ENCODE results near the gene XPA.

The XPA gene

GRCh38 chr9:97647996-97648395 lies 49.1 kb downstream of the XPA start:
- TF ChIP-seq CTCF (IDR thresholded peaks at IDR 0.05; ENCODE audit: insufficient read depth, low read length, missing control alignments): no peak
- no peak for DNase-seq (ENCODE audit: low read depth, low spot score)
- CTCF ChIA-PET: interaction anchor here (1.0 to 1.2 kb wide), 3 partner anchors 8 to 276 kb away, joined by 3 to 4 read pairs (median 3); no protein-coding TSS in a partner anchor
- H3K4me3 ChIP-seq (ENCODE audit: low read depth, low read length): no peak overlapping the region
- POLR2A ChIA-PET: no interaction called here

GRCh38 chr9:97645720-97646119 lies 51.4 kb downstream of the XPA start:
- DNase-seq (ENCODE audit: low read depth, low spot score): no peak
- POLR2A ChIA-PET: interaction anchor here (0.8 kb wide), 1 partner anchor 12 kb away, joined by 6 read pairs; the partner anchor contains the start of gene NCBP1
- no peak for TF ChIP-seq CTCF (IDR thresholded peaks at IDR 0.05; ENCODE audit: insufficient read depth, low read length, missing control alignments)
- CTCF ChIA-PET: interaction anchor here (0.8 to 2.0 kb wide), 5 partner anchors 11 to 47 kb away, joined by 3 to 6 read pairs (median 3); partner anchors contain the start of gene NCBP1
- no peak overlapping the region for H3K4me3 ChIP-seq (ENCODE audit: low read depth, low read length)

- no peak for DNase-seq (ENCODE audit: low read depth, low spot score)
- TF ChIP-seq CTCF (IDR thresholded peaks at IDR 0.05; ENCODE audit: insufficient read depth, low read length, missing control alignments): no peak
- ChIA-PET CTCF (interaction anchor here (0.9 to 1.4 kb wide), 3 partner anchors 8 to 171 kb away, joined by 3 to 4 read pairs (median 4); no protein-coding TSS in a partner anchor), POLR2A (no interaction called here)
- no peak overlapping the region for H3K4me3 ChIP-seq (ENCODE audit: low read depth, low read length)
Observed at GRCh38 chr9:97640325-97640724, 56.8 kb downstream of the XPA start.

GRCh38 chr9:97638666-97639065 lies 58.5 kb downstream of the XPA start:
- ChIA-PET CTCF (interaction anchor here (0.8 to 1.0 kb wide), 2 partner anchors 23 to 263 kb away, joined by 3 read pairs; no protein-coding TSS in a partner anchor), POLR2A (no interaction called here)
- no peak for DNase-seq (ENCODE audit: low read depth, low spot score)
- TF ChIP-seq CTCF (IDR thresholded peaks at IDR 0.05; ENCODE audit: insufficient read depth, low read length, missing control alignments): no peak
- no peak overlapping the region for H3K4me3 ChIP-seq (ENCODE audit: low read depth, low read length)

- no peak for DNase-seq (ENCODE audit: low read depth, low spot score)
- ChIA-PET POLR2A (no interaction called here), CTCF (interaction anchor here (1.4 kb wide), 1 partner anchor 21 kb away, joined by 3 read pairs; no protein-coding TSS in a partner anchor)
- TF ChIP-seq CTCF (IDR thresholded peaks at IDR 0.05; ENCODE audit: insufficient read depth, low read length, missing control alignments): no peak
- H3K4me3 ChIP-seq (ENCODE audit: low read depth, low read length): no peak overlapping the region
Observed at GRCh38 chr9:97636903-97637302, 60.2 kb downstream of the XPA start.

- H3K4me3 ChIP-seq (ENCODE audit: low read depth, low read length): peak overlapping the region; percentile 92
- no peak for DNase-seq (ENCODE audit: low read depth, low spot score)
- no peak for TF ChIP-seq CTCF (IDR thresholded peaks at IDR 0.05; ENCODE audit: insufficient read depth, low read length, missing control alignments)
- CTCF ChIA-PET: no interaction called here
- POLR2A ChIA-PET: no interaction called here
Observed at GRCh38 chr9:97635026-97635425, 62.1 kb downstream of the XPA start.

Measured in AG04449 (cell line).